Measurements from ENCODE around the gene OR2G6. TPM values are rescaled to one million over a fixed set of nuclear protein-coding genes. Genes with fewer than 3 reads are reported as not detected.
"Not testable (repeated sequence)": the region's sequence is repeated elsewhere in the genome, so short reads cannot be mapped to it uniquely, and the experiment has no call there.

OR2G6 gene
- polyA plus RNA-seq, result not detected
- long read RNA-seq, donor 1, result 0 reads
- long read RNA-seq, donor 2, result 0 reads
- long read RNA-seq, donor 3, result 0 reads
- long read RNA-seq, donor 4, result 0 reads
- long read RNA-seq, donor 5, result 0 reads
- long read RNA-seq, donor 6, result 0 reads
- long read RNA-seq, donor 7, result 0 reads
- long read RNA-seq, donor 8, result 0 reads
- long read RNA-seq, donor 9, result 0 reads
- long read RNA-seq, donor 10, result 0 reads

DNA sequence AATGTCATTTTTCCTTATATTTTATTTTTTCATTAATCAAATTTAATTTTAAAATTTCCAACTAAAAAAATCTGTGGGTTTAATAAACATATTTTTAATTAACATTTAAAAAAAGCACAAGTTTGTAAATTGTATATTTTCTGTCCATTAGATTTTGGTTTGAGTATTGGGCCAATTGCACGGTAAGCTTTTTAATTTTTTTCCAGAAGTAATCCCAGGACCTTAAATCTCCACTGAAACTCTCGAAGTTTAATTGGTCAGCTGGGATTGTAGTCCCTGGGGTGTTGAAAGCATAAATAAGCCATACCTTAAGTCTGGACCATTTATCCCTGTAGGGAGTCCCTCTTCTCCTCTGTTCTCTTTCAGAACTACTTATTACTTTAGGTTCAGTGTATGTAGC is at the start of gene OR2G6:
OR2G6 (plus strand) TSS at position 301 of the 400 bp plus-strand sequence. CDS start 13,574 bp downstream, outside the sequence.
- DNase-seq; H3K27ac ChIP-seq (ENCODE audit: low read depth in 1 of 3, low read length in 2 of 3); H3K4me3 ChIP-seq (ENCODE audit: low read depth in 1 of 3, low read length in 3 of 3); H3K4me1 ChIP-seq (ENCODE audit: control insufficient read depth in 3 of 3, insufficient read depth in 2 of 3, low read depth in 1 of 3, low read length in 2 of 3); H3K27me3 ChIP-seq (ENCODE audit: control insufficient read depth in 3 of 3, insufficient read depth in 3 of 3, low read length in 3 of 3); H3K9me3 ChIP-seq (ENCODE audit: control insufficient read depth in 2 of 2, insufficient read depth in 1 of 2, low read depth in 1 of 2, low read length in 1 of 2); H3K36me3 ChIP-seq (ENCODE audit: control insufficient read depth in 3 of 3, insufficient read depth in 2 of 3, low read depth in 1 of 3, low read length in 3 of 3): not testable (repeated sequence)
- WGBS, 3 donors, result no CpG with 5 or more reads among the region's 2 CpGs
- FAIRE-seq, result peak; percentile 92

DNA sequence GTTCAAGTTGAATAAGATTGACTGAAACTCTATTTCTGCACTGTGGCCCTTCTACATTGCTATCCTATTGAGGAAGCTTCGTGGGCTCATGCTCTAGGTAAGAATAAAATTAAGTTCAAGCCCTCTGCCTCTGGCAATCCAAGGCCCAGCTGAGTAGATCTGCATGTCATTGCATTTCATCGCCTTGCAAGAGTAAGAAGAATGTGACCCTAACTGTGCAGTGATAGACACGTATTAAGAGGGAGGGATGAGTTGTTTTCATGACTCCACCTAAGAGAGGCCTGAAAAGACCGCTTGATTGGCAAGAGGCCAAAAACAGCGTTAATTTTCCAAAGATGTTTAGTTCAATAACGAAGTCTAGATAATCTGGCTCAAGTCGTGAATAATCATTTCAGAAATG is 48.8 kb upstream of the OR2G6 start:
- not testable (repeated sequence) for H3K9me3 ChIP-seq (ENCODE audit: control insufficient read depth in 2 of 2, insufficient read depth in 1 of 2, low read depth in 1 of 2, low read length in 1 of 2); FAIRE-seq; H3K27me3 ChIP-seq (ENCODE audit: control insufficient read depth in 3 of 3, insufficient read depth in 3 of 3, low read length in 3 of 3); H3K4me1 ChIP-seq (ENCODE audit: control insufficient read depth in 3 of 3, insufficient read depth in 2 of 3, low read depth in 1 of 3, low read length in 2 of 3); H3K4me3 ChIP-seq (ENCODE audit: low read depth in 1 of 3, low read length in 3 of 3); H3K36me3 ChIP-seq (ENCODE audit: control insufficient read depth in 3 of 3, insufficient read depth in 2 of 3, low read depth in 1 of 3, low read length in 3 of 3); H3K27ac ChIP-seq (ENCODE audit: low read depth in 1 of 3, low read length in 2 of 3)
- WGBS, 3 donors, result 62 to 76% (median 70%) methylated on average over 7 of the region's 7 CpGs
- peak in 1 of 2 donors; percentile 1 for DNase-seq

GRCh38 chr1:248471154-248471553 is 36.7 kb upstream of the OR2G6 start:
- no peaks in the 10 kb centered on the region for H3K27me3 ChIP-seq (ENCODE audit: control insufficient read depth in 3 of 3, insufficient read depth in 3 of 3, low read length in 3 of 3)
- H3K4me1 ChIP-seq (ENCODE audit: control insufficient read depth in 3 of 3, insufficient read depth in 2 of 3, low read depth in 1 of 3, low read length in 2 of 3), result no peaks in the 10 kb centered on the region
- H3K36me3 ChIP-seq (ENCODE audit: control insufficient read depth in 3 of 3, insufficient read depth in 2 of 3, low read depth in 1 of 3, low read length in 3 of 3), result no peaks in the 10 kb centered on the region
- H3K4me3 ChIP-seq (ENCODE audit: low read depth in 1 of 3, low read length in 3 of 3), result no peak overlapping the region
- 86 to 89% (median 88%) methylated on average over 4 of the region's 4 CpGs for WGBS, 3 donors
- no peaks in the 10 kb centered on the region for H3K9me3 ChIP-seq (ENCODE audit: control insufficient read depth in 2 of 2, insufficient read depth in 1 of 2, low read depth in 1 of 2, low read length in 1 of 2)
- FAIRE-seq (no peak), DNase-seq (no peak)
- H3K27ac ChIP-seq (ENCODE audit: low read depth in 1 of 3, low read length in 2 of 3), result no peak overlapping the region

- not testable (repeated sequence) for H3K4me3 ChIP-seq (ENCODE audit: low read depth in 1 of 3, low read length in 3 of 3); H3K4me1 ChIP-seq (ENCODE audit: control insufficient read depth in 3 of 3, insufficient read depth in 2 of 3, low read depth in 1 of 3, low read length in 2 of 3); H3K36me3 ChIP-seq (ENCODE audit: control insufficient read depth in 3 of 3, insufficient read depth in 2 of 3, low read depth in 1 of 3, low read length in 3 of 3); DNase-seq; H3K27ac ChIP-seq (ENCODE audit: low read depth in 1 of 3, low read length in 2 of 3); FAIRE-seq; H3K9me3 ChIP-seq (ENCODE audit: control insufficient read depth in 2 of 2, insufficient read depth in 1 of 2, low read depth in 1 of 2, low read length in 1 of 2); H3K27me3 ChIP-seq (ENCODE audit: control insufficient read depth in 3 of 3, insufficient read depth in 3 of 3, low read length in 3 of 3)
- WGBS, 3 donors, result 50 to 59% (median 59%) methylated on average over 2 of the region's 2 CpGs
These were observed 35.8 kb upstream of the OR2G6 start for GRCh38 chr1:248472111-248472510.

DNA sequence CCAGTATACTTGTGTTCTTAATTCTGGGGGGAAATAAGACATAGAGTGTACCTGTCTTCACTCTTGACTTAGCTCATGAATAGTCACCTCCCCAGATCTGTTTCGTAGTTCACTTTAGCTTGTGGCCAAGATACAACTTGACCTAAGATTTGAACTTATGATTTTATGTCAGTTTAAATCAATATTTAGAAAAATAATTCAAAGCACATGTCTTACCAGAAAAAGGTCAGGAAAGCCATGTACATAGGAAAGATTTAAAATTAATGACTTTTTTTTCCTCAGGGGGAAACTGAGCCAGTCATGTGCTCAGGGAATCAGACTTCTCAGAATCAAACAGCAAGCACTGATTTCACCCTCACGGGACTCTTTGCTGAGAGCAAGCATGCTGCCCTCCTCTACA is 34.8 kb upstream of the OR2G6 start, which contains the start of gene OR2T3:
OR2T3 (plus strand) TSS at position 301 of the 400 bp plus-strand sequence; CDS start at position 301, 0 bp downstream.
- DNase-seq; H3K36me3 ChIP-seq (ENCODE audit: control insufficient read depth in 3 of 3, insufficient read depth in 2 of 3, low read depth in 1 of 3, low read length in 3 of 3); H3K4me3 ChIP-seq (ENCODE audit: low read depth in 1 of 3, low read length in 3 of 3); H3K27me3 ChIP-seq (ENCODE audit: control insufficient read depth in 3 of 3, insufficient read depth in 3 of 3, low read length in 3 of 3); FAIRE-seq; H3K9me3 ChIP-seq (ENCODE audit: control insufficient read depth in 2 of 2, insufficient read depth in 1 of 2, low read depth in 1 of 2, low read length in 1 of 2); H3K4me1 ChIP-seq (ENCODE audit: control insufficient read depth in 3 of 3, insufficient read depth in 2 of 3, low read depth in 1 of 3, low read length in 2 of 3); H3K27ac ChIP-seq (ENCODE audit: low read depth in 1 of 3, low read length in 2 of 3): not testable (repeated sequence)
- WGBS, 3 donors, result 58 to 89% (median 78%) methylated on average over 1 to 2 of the region's 2 CpGs

DNA sequence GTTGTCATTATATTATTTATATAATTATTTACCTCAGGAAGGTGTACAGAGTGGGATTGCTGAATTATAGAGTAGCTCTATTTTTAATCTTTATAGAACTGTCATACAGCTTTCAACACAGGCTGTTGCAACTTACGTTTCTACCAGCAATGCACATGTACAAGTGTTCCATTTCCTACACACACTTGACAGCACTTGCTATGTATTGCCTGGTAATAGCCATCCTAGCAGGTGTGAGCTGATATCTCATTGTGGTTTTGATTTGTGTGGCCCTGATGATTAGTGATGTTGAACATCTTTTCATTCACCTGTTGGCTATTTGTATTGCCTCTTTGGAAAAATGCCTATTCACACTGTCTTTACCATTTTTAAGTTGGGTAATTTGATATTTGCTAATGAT is 32.2 kb upstream of the OR2G6 start:
- DNase-seq; H3K9me3 ChIP-seq (ENCODE audit: control insufficient read depth in 2 of 2, insufficient read depth in 1 of 2, low read depth in 1 of 2, low read length in 1 of 2); FAIRE-seq; H3K27ac ChIP-seq (ENCODE audit: low read depth in 1 of 3, low read length in 2 of 3); H3K4me3 ChIP-seq (ENCODE audit: low read depth in 1 of 3, low read length in 3 of 3); H3K36me3 ChIP-seq (ENCODE audit: control insufficient read depth in 3 of 3, insufficient read depth in 2 of 3, low read depth in 1 of 3, low read length in 3 of 3); H3K27me3 ChIP-seq (ENCODE audit: control insufficient read depth in 3 of 3, insufficient read depth in 3 of 3, low read length in 3 of 3); H3K4me1 ChIP-seq (ENCODE audit: control insufficient read depth in 3 of 3, insufficient read depth in 2 of 3, low read depth in 1 of 3, low read length in 2 of 3): not testable (repeated sequence)
- no CpG with 5 or more reads among the region's 1 CpG for WGBS, 3 donors

DNA sequence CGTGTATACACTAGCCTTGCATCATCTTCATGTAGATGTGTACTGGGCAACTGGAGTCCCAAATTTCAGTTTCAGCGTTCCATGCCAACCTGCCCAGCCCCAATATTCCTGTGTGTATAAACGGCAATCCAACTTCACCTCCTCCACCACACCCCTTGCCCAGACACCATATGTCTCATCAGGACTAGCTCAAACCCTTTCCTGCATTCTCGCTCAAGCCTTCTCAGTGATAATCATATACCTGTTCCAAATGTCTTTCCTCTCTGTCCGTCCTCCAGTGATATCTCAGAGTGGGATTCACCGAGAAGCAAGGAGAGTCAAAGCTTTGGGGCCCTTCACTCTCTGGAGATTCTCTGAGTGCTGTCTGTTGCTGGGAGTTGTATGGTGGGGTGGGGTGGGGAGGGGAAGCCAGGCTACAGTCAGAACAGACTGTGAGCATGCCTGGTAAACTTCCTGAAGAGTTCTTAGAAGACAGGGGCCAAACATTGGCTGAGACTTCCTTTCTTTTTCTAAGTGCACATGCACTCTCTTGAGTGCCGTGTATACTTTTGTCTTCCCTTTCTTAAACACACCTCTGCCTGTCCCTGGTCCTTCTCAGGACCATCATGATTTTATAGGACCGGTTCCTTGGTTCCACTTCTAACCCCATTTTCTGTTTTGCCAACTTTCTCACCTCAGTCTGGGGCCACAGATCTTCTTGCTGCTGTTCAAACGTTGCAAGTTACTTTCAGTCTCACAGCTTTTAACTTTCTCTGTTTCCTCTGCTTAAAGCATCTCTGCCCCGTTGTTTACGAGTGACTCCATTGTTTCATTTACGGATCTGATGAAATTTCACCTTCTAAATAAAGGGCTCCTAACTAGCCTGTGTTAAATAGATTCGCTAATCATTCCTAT is 25.9 kb upstream of the OR2G6 start:
- H3K4me1 ChIP-seq (ENCODE audit: control insufficient read depth in 3 of 3, insufficient read depth in 2 of 3, low read depth in 1 of 3, low read length in 2 of 3); DNase-seq; H3K27ac ChIP-seq (ENCODE audit: low read depth in 1 of 3, low read length in 2 of 3); H3K27me3 ChIP-seq (ENCODE audit: control insufficient read depth in 3 of 3, insufficient read depth in 3 of 3, low read length in 3 of 3); FAIRE-seq; H3K4me3 ChIP-seq (ENCODE audit: low read depth in 1 of 3, low read length in 3 of 3); H3K36me3 ChIP-seq (ENCODE audit: control insufficient read depth in 3 of 3, insufficient read depth in 2 of 3, low read depth in 1 of 3, low read length in 3 of 3); H3K9me3 ChIP-seq (ENCODE audit: control insufficient read depth in 2 of 2, insufficient read depth in 1 of 2, low read depth in 1 of 2, low read length in 1 of 2): not testable (repeated sequence)
- WGBS, 3 donors, result 58 to 67% (median 66%) methylated on average over 13 of the region's 13 CpGs

DNA sequence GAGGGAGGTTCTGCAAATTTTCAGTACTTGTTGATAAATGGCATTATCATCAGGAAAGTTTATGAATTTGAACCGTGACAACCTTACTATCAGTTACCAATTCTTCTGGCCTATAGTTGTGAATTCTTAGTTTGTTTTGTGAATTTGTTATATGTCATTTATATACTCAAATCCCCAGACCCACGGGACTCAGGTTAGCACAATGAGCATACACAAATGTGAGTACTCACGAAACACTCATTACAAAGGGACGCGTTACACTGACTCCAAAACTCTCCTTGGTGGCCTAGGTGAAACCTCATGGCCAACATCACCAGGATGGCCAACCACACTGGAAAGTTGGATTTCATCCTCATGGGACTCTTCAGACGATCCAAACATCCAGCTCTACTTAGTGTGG is 19.6 kb upstream of the OR2G6 start, which contains the start of gene OR2T5:
OR2T5 (plus strand) TSS at position 301 of the 400 bp plus-strand sequence; CDS start at position 301, 0 bp downstream.
- FAIRE-seq; H3K36me3 ChIP-seq (ENCODE audit: control insufficient read depth in 3 of 3, insufficient read depth in 2 of 3, low read depth in 1 of 3, low read length in 3 of 3); H3K9me3 ChIP-seq (ENCODE audit: control insufficient read depth in 2 of 2, insufficient read depth in 1 of 2, low read depth in 1 of 2, low read length in 1 of 2); H3K27me3 ChIP-seq (ENCODE audit: control insufficient read depth in 3 of 3, insufficient read depth in 3 of 3, low read length in 3 of 3); H3K4me1 ChIP-seq (ENCODE audit: control insufficient read depth in 3 of 3, insufficient read depth in 2 of 3, low read depth in 1 of 3, low read length in 2 of 3); H3K27ac ChIP-seq (ENCODE audit: low read depth in 1 of 3, low read length in 2 of 3); H3K4me3 ChIP-seq (ENCODE audit: low read depth in 1 of 3, low read length in 3 of 3); DNase-seq: not testable (repeated sequence)
- WGBS, 3 donors, result 68 to 100% (median 80%) methylated on average over 4 to 5 of the region's 6 CpGs
